Naive B cell (primary cell): ENCODE results near the gene PLK5. TPM values are rescaled to one million over a fixed set of nuclear protein-coding genes. Genes with fewer than 3 reads are reported as not detected.
A peak's percentile ranks its signal among the peaks of the same experiment; 100 is the strongest.
"Not testable (repeated sequence)": the region's sequence is repeated elsewhere in the genome, so short reads cannot be mapped to it uniquely, and the experiment has no call there.

Experiments
- ATAC-seq, 2 donors: fragments of 150-1000 bp; cut with Tn5 transposase; 2 replicates each; pipeline ENCODE4 v1.10.0; 2021; ENCODE audit warnings: low read depth in 2 of 2, mild to moderate bottlenecking in 2 of 2, moderate library complexity in 2 of 2
- DNase-seq: peaks from one replicate; pipeline ENCODE4 v3.0.0; 2022
- H3K27ac Mint-ChIP-seq, 6 donors: one replicate each; pipeline ENCODE4 v1.8.0; 2020 to 2022; ENCODE audit warnings: mild to moderate bottlenecking in 6 of 6, mixed read lengths in 6 of 6, moderate library complexity in 5 of 6, inconsistent platforms in 2 of 6
- H3K27me3 Mint-ChIP-seq, 3 donors: one replicate each; pipeline ENCODE4 v1.8.0; 2021 to 2022; ENCODE audit warnings: mixed read lengths in 3 of 3, mild to moderate bottlenecking in 1 of 3
- H3K36me3 Mint-ChIP-seq, 2 donors: one replicate each; pipeline ENCODE4 v1.8.0; 2020 to 2022; ENCODE audit warnings: mixed read lengths in 2 of 2, inconsistent platforms in 1 of 2, mild to moderate bottlenecking in 1 of 2
- H3K4me1 Mint-ChIP-seq, 3 donors: one replicate each; pipeline ENCODE4 v1.8.0; 2020 to 2022; ENCODE audit warnings: mixed read lengths in 3 of 3, inconsistent platforms in 1 of 3, mild to moderate bottlenecking in 1 of 3, moderate library complexity in 1 of 3
- H3K4me3 Mint-ChIP-seq, 8 donors: one replicate each; pipeline ENCODE4 v1.8.0; 2020 to 2022; ENCODE audit warnings: mild to moderate bottlenecking in 8 of 8, mixed read lengths in 8 of 8, moderate library complexity in 8 of 8, inconsistent platforms in 2 of 8
- H3K9me3 Mint-ChIP-seq, 7 donors: one replicate each; pipeline ENCODE4 v1.8.0; 2020 to 2022; ENCODE audit warnings: mixed read lengths in 7 of 7, mild to moderate bottlenecking in 5 of 7, inconsistent platforms in 2 of 7, moderate library complexity in 1 of 7
- polyA plus RNA-seq, 6 donors: library from polyadenylated mRNA; unstranded; fragments of 300-500 nt; fragmentation: Illumina TruSeq; gene quantifications; one replicate each; pipeline ENCODE4 v1.2.3, GENCODE V29; 2021; ENCODE audit warnings: low read depth in 6 of 6

The PLK5 gene
- polyA plus RNA-seq = not detected

- peak within 1 kb of the TSS in 2 of 6 donors; percentile 40 for H3K27ac Mint-ChIP-seq
- peaks cover 7 to 12% (median 11%) of the 10 kb centered on the region in 3 donors for H3K4me1 Mint-ChIP-seq
- DNase-seq (no peak), ATAC-seq (no peak)
- H3K9me3 Mint-ChIP-seq = peaks cover 0 to 4% (median 0%) of the 10 kb centered on the region in 7 donors
- H3K36me3 Mint-ChIP-seq = peaks cover 0 to 9% of the 10 kb centered on the region in 2 donors
- peak within 1 kb of the TSS in 4 of 8 donors; percentile 16 to 52 (median 36) for H3K4me3 Mint-ChIP-seq
- H3K27me3 Mint-ChIP-seq = peaks cover 30 to 64% (median 47%) of the 10 kb centered on the region in 3 donors
Observed at GRCh38 chr19:1523412-1524286, at the start of gene PLK5. Gene PLK5 (plus strand): TSS chr19:1524077. CDS start chr19:1526997, 2,920 bp downstream.

GRCh38 chr19:1474765-1475351, 49.0 kb upstream of the PLK5 start:
- Mint-ChIP-seq H3K4me3 (no peak overlapping the region), H3K27me3 (peaks cover 0 to 10% (median 0%) of the 10 kb centered on the region in 3 donors), H3K4me1 (peaks cover 16 to 39% (median 22%) of the 10 kb centered on the region in 3 donors), H3K27ac (no peak overlapping the region), H3K9me3 (no peaks in the 10 kb centered on the region), H3K36me3 (peaks cover 0 to 8% of the 10 kb centered on the region in 2 donors)
- no peak for ATAC-seq
- no peak for DNase-seq

GRCh38 chr19:1475751-1476437, 48.0 kb upstream of the PLK5 start:
- DNase-seq (no peak), ATAC-seq (no peak)
- H3K36me3 Mint-ChIP-seq = peaks cover 0 to 8% of the 10 kb centered on the region in 2 donors
- peak overlapping the region in 2 of 8 donors; percentile 57 to 59 for H3K4me3 Mint-ChIP-seq
- no peak overlapping the region for H3K27ac Mint-ChIP-seq
- H3K4me1 Mint-ChIP-seq = peaks cover 20 to 40% (median 26%) of the 10 kb centered on the region in 3 donors
- H3K27me3 Mint-ChIP-seq = peaks cover 0 to 6% (median 0%) of the 10 kb centered on the region in 3 donors
- H3K9me3 Mint-ChIP-seq = no peaks in the 10 kb centered on the region

GRCh38 chr19:1477056-1477455, 46.8 kb upstream of the PLK5 start:
- H3K27ac Mint-ChIP-seq = peak overlapping the region in 2 of 6 donors; percentile 15 to 52
- H3K36me3 Mint-ChIP-seq, H3K27me3 Mint-ChIP-seq, DNase-seq, H3K9me3 Mint-ChIP-seq, ATAC-seq: not testable (repeated sequence)
- H3K4me3 Mint-ChIP-seq = peak overlapping the region in 6 of 8 donors; percentile 54 to 88 (median 69)
- peaks cover 20 to 34% (median 26%) of the 10 kb centered on the region in 3 donors for H3K4me1 Mint-ChIP-seq

- peaks cover 17 to 27% (median 26%) of the 10 kb centered on the region in 3 donors for H3K4me1 Mint-ChIP-seq
- peaks cover 0 to 8% of the 10 kb centered on the region in 2 donors for H3K36me3 Mint-ChIP-seq
- peak; percentile 86 for DNase-seq
- H3K4me3 Mint-ChIP-seq = peak within 1 kb of the TSS; percentile 93 to 100 (median 98)
- H3K27ac Mint-ChIP-seq = peak within 1 kb of the TSS; percentile 89 to 99 (median 96)
- H3K9me3 Mint-ChIP-seq = no peaks in the 10 kb centered on the region
- no peaks in the 10 kb centered on the region for H3K27me3 Mint-ChIP-seq
- ATAC-seq = peak; percentile 98 to 99
Observed at GRCh38 chr19:1478934-1479707, 44.8 kb upstream of the PLK5 start, which contains the start of gene C19orf25. Gene C19orf25 (minus strand): TSS chr19:1479215. CDS start chr19:1478903, 312 bp downstream.

- Mint-ChIP-seq H3K4me3 (no peak overlapping the region), H3K27me3 (no peaks in the 10 kb centered on the region), H3K36me3 (peaks cover 0 to 8% of the 10 kb centered on the region in 2 donors), H3K27ac (peak overlapping the region in 1 of 6 donors; percentile 30), H3K4me1 (peaks cover 17 to 27% (median 26%) of the 10 kb centered on the region in 3 donors), H3K9me3 (no peaks in the 10 kb centered on the region)
- no peak for DNase-seq
- no peak for ATAC-seq
Observed at GRCh38 chr19:1481224-1481892, 42.5 kb upstream of the PLK5 start.

GRCh38 chr19:1481893-1482360, 42.0 kb upstream of the PLK5 start:
- no peaks in the 10 kb centered on the region for H3K27me3 Mint-ChIP-seq
- peaks cover 17 to 26% (median 21%) of the 10 kb centered on the region in 3 donors for H3K4me1 Mint-ChIP-seq
- H3K27ac Mint-ChIP-seq = no peak overlapping the region
- no peak for DNase-seq
- no peak for ATAC-seq
- peak overlapping the region in 1 of 8 donors; percentile 29 for H3K4me3 Mint-ChIP-seq
- H3K36me3 Mint-ChIP-seq = peaks cover 0 to 8% of the 10 kb centered on the region in 2 donors
- no peaks in the 10 kb centered on the region for H3K9me3 Mint-ChIP-seq

- Mint-ChIP-seq H3K27ac (peak overlapping the region in 1 of 6 donors; percentile 83), H3K27me3 (no peaks in the 10 kb centered on the region), H3K9me3 (no peaks in the 10 kb centered on the region), H3K36me3 (peaks cover 0 to 8% of the 10 kb centered on the region in 2 donors), H3K4me3 (no peak overlapping the region), H3K4me1 (peaks cover 13 to 19% (median 15%) of the 10 kb centered on the region in 3 donors)
- DNase-seq (no peak), ATAC-seq (no peak)
Observed at GRCh38 chr19:1482361-1483130, 41.3 kb upstream of the PLK5 start.

- ATAC-seq (no peak), DNase-seq (no peak)
- Mint-ChIP-seq H3K27me3 (no peaks in the 10 kb centered on the region), H3K27ac (no peak overlapping the region), H3K9me3 (no peaks in the 10 kb centered on the region), H3K4me1 (peaks cover 8 to 19% (median 12%) of the 10 kb centered on the region in 3 donors), H3K36me3 (peaks cover 0 to 8% of the 10 kb centered on the region in 2 donors), H3K4me3 (no peak overlapping the region)
Observed at GRCh38 chr19:1483131-1483978, 40.5 kb upstream of the PLK5 start.

- Mint-ChIP-seq H3K36me3 (peaks cover 0 to 5% of the 10 kb centered on the region in 2 donors), H3K27me3 (no peaks in the 10 kb centered on the region), H3K4me3 (no peak overlapping the region), H3K9me3 (no peaks in the 10 kb centered on the region), H3K4me1 (peaks cover 7 to 16% (median 10%) of the 10 kb centered on the region in 3 donors), H3K27ac (no peak overlapping the region)
- ATAC-seq = no peak
- no peak for DNase-seq
Observed at GRCh38 chr19:1483979-1484428, 39.9 kb upstream of the PLK5 start.
